ENCODE results near the gene WIPF1.

DNA sequence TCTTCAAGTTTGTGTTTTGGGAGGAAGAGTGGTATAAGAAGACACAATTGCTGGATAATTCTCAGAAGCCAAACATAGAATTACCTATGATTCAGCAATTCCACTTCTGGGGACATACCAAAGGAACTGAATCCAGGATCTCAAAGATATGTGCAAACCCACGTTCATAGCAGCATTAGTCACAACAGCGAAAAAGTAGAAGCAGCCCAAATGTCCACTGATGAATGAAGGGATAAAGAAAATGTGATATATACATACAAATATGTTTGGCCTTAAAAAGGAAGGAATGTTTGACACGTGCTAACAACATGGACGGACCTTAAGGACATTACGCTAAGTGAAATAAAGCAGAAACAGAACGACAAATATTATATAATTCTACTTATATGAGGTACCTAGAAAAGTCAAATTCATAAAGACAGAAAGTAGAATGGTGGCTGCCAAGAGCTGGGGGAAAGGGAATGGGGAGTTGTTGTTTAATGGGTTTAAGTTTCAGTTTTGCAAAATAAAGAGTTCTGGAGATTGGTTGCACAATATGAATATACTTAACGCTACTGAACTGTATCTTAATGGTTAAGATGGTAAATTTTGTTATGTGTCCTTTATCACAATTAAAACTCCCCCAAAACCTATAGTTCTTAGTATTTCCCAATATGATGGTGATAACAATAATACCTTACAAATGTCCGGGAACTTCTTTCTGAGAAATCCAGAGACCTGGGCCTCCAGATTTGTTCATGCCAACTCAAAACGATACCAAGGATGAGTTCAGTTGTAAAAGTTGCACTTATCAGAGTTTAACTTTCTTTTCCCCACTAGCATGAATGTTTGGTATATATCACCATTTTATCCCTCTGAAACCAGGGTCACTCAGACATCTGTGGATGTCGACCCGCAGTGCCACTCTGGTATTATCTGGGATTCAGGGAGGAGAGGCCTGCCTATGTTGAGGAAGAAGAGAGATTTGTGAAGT lies 33.7 kb upstream of the WIPF1 start:
- TF ChIP-seq, protein P1, sequence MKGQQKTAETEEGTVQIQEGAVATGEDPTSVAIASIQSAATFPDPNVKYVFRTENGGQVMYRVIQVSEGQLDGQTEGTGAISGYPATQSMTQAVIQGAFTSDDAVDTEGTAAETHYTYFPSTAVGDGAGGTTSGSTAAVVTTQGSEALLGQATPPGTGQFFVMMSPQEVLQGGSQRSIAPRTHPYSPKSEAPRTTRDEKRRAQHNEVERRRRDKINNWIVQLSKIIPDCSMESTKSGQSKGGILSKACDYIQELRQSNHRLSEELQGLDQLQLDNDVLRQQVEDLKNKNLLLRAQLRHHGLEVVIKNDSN (IDR thresholded peaks at IDR 0.05; ENCODE audit: borderline replicate concordance, low read depth) = no peak
- peak; percentile 89 for TF ChIP-seq FOSL2 (IDR thresholded peaks at IDR 0.05; ENCODE audit: borderline replicate concordance, low read depth)
- TF ChIP-seq, protein P2, sequence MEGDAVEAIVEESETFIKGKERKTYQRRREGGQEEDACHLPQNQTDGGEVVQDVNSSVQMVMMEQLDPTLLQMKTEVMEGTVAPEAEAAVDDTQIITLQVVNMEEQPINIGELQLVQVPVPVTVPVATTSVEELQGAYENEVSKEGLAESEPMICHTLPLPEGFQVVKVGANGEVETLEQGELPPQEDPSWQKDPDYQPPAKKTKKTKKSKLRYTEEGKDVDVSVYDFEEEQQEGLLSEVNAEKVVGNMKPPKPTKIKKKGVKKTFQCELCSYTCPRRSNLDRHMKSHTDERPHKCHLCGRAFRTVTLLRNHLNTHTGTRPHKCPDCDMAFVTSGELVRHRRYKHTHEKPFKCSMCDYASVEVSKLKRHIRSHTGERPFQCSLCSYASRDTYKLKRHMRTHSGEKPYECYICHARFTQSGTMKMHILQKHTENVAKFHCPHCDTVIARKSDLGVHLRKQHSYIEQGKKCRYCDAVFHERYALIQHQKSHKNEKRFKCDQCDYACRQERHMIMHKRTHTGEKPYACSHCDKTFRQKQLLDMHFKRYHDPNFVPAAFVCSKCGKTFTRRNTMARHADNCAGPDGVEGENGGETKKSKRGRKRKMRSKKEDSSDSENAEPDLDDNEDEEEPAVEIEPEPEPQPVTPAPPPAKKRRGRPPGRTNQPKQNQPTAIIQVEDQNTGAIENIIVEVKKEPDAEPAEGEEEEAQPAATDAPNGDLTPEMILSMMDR (IDR thresholded peaks at IDR 0.05) = no peak
- TF ChIP-seq EP300 (IDR thresholded peaks at IDR 0.05; ENCODE audit: borderline replicate concordance in 1 of 2, low read depth in 1 of 2, low read length in 1 of 2) = peak; percentile 5 to 82; a peak in 2 of 4 replicates
- TF ChIP-seq POLR2AphosphoS5 (IDR thresholded peaks at IDR 0.05; ENCODE audit: low read depth, low read length) = peak; percentile 53; the same call in 1 of the 2 replicates
- peak; percentile 86 for TF ChIP-seq JUND (IDR thresholded peaks at IDR 0.05)
- no peak for TF ChIP-seq EZH2phosphoT487 (IDR thresholded peaks at IDR 0.05; ENCODE audit: borderline replicate concordance, low read depth)
